Stimulated activated CD8-positive, alpha-beta memory T cell treated with anti-CD3 and anti-CD28 coated beads, Interleukin-4, amount 100 ng/mL, for 48 hours (primary cell): ENCODE data around the gene RFC5.
"Not testable (repeated sequence)": the region's sequence is repeated elsewhere in the genome, so short reads cannot be mapped to it uniquely, and the experiment has no call there.

Experiments
- DNase-seq: peaks from one replicate; pipeline ENCODE4 v3.0.0-alpha.2; 2020

Gene RFC5, protein sequence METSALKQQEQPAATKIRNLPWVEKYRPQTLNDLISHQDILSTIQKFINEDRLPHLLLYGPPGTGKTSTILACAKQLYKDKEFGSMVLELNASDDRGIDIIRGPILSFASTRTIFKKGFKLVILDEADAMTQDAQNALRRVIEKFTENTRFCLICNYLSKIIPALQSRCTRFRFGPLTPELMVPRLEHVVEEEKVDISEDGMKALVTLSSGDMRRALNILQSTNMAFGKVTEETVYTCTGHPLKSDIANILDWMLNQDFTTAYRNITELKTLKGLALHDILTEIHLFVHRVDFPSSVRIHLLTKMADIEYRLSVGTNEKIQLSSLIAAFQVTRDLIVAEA

DNA sequence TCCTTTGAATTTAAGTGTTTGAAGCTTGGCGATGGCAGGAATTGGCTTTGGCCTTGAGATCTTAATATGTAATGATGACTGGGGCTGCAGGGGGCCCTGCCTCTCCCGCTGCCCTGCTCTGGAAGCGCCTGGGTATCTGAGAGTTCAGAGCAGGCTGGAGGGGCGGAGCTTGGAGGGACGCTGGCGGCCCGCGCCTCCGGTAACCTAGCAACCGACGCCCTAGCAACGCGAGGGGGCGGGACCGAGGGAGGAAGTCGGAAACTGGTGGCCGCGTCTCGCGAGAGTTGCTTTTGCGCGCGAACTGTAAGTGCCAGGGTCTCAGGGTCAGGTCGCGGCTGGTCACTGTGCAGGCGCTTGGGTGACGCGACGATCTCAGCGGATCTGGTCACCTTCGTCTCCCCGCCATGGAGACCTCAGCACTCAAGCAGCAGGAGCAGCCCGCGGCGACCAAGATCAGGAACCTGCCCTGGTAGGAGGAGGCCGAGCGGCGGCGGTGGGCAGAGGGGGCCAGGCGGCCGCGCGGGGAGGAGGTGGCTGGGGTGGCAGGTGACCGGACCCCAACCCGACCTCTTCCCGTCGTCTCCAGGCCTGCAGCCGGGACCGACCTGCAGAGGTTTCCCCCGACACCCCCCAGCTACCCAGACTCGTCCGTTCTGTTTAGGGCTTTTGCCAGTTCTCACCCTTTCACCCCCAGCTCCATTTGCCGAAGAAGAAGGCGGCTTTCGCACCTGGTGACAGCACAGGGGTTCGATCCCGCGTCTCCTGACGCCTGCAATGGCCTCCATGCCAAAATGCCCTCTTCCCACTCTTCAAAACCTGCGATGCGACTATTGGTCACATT lies at the start of gene RFC5:
TSS of gene RFC5 (plus strand) at position 280 of the 841 bp plus-strand sequence. CDS start at position 405, 125 bp downstream.
- peak; percentile 99 for DNase-seq

DNA sequence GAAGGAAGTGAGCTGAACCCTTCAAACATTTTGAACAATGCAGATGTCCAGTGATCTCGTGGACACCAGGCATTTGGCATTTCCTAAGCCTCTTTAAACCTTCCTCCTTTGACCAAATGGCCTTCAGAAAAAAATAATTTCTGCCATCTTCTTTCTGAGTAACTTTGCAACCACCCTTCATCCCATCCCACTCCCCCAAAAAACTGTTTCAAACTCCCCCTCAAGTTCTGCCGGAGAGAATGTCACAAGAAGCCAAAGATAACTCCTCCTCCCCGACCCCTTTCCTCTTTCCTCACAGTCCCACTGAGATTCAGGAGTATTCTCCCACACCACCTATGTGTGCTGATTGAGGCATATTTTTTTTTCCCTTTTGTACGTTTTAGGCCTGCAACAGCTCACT lies 49.5 kb upstream of the RFC5 start:
- DNase-seq: no peak

DNA sequence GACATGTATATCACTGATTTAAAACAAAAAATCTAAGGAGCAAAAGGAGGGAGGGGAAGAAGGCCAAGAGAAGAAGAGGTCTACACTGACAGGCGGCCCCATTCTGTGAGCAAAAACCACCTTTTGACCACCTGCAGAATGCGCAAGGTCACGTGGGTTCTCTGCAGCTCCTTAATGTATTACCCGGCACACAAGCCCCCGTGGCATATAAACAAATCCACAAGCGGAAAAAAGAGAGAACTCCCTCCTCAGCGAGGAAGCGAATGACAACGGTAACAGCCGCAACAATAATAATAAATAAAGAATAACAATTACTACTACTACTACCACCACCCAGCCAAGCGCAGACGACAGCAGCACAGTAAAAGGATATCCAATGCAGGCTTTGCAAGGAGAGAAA lies 49.0 kb upstream of the RFC5 start:
- no peak for DNase-seq

GRCh38 chr12:117968151-117968789 lies 48.2 kb upstream of the RFC5 start:
- no peak for DNase-seq

GRCh38 chr12:117968826-117969659 lies 47.5 kb upstream of the RFC5 start, which contains the start of gene KSR2:
Gene KSR2 (minus strand): TSS chr12:117968990. CDS start chr12:117968255, 735 bp downstream.
- DNase-seq: peak; percentile 71

DNA sequence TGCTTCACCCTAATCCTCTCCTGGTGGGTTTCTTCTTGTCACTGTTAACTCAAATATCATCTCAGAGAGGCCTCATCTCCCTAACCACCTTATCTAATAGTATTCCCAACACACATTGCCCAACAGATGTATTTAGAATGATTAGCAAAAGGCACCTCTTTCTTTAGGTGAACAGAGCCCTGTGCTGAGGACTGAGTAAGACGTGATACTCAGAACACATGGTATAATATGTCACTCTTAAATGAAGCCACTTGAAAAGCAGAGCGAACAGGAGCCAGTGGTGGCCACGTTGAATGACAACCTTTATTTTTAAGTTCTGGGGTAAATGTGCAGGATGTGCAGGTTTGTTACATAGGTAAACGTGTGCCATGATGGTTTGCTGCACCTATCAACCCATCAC lies 46.2 kb upstream of the RFC5 start:
- no peak for DNase-seq

GRCh38 chr12:117972301-117972700 lies 44.2 kb upstream of the RFC5 start:
- no peak for DNase-seq

- DNase-seq: no peak
Measured at GRCh38 chr12:117975006-117975405, 41.5 kb upstream of the RFC5 start.

DNA sequence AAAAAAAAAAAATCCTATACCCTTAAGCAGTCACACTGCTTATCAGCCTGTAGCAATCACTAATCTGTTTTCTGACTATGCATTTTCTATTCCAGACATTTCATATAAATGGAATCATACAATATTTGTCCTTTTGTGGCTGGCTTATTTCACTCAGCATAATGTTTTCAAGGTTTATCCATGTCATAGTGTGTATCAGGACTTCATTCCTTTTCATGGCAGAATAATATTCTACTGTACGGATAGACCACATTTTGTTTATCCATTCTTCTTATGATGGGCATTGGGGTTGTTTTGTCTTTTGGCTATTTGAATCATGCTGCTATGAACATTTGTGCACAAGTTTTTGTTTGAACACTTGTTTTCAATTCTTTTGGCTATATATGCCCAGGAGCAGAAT lies 39.1 kb upstream of the RFC5 start:
- DNase-seq: no peak

DNA sequence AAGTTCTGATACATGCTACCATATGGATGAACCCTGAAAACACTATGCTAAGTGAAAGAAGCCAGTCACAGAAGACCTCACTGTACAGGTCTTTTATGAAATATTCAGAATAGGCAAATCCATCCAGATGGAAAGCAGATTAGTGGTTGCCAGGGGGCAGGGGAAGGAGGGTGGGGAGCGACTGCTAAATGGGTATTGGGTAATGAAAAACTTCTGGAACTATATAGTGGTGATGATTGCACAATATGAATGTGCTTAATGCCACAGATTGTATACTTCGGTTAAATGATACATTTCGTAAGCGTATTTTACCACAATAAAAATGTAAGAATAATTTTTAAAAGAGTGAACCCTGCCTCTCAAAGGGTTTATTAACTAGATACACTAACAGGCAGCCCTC lies 35.9 kb upstream of the RFC5 start:
- DNase-seq: no peak

DNA sequence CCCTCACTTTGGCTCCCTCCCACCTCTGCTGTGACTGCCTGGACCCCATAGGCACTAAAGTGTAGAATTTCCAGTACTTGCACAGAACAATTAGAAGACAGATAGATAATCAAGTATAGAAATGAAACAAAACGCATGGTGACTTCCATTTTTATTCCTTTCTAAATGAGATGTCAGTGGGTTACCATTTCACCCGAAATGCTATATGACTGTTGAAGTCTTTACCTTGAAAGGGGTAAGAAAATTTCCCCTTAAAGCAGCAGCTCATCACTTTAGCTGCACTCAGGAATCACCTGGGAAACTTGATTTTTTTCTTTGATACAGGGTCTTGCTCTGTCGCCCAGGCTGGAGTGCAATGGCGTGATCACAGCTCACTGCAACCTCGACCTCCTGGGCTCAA lies 35.2 kb upstream of the RFC5 start:
- DNase-seq: no peak

GRCh38 chr12:117985182-117985581 lies 31.3 kb upstream of the RFC5 start:
- DNase-seq: no peak

- DNase-seq: no peak
Measured at GRCh38 chr12:117986705-117987469, 29.6 kb upstream of the RFC5 start.

DNA sequence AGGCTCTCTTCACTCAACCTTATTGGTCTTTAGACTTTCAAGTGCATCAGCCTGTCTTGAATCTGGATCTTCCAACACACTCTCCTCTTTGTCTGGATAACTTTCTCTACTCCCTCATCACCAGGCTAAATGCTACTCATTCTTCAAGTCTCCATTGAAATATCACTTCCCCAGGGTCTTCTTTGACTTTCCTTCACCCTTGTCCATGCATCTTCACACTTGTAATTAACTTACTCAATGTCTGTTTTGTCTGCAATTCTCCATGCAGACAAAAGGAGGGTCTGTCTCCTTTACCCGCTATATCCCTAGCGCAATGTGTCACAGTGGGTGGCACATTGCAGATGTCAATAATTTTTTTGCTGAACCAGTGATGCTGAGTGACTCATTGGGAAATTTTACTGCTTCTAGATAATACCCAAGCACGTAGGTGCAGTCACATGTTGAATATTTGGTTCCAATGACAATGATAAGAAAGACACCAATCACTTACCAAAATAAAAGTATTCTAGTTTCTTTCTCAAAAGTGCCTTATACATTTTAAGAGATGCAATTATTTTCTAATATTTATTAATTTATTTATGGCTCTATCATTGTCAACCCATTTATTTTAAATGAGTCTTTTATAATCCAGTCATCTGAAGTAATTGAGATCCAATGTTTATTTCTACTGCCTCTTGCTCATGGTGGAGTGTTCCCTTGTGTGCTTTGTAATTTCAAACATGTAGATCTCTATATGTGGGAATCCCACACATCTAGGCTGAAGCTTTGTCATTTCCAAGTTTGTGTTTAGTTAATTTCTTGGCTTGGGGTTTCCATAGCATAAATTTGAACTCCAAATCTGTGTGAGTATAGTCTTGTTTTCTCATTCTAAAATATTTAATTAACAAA lies 21.7 kb upstream of the RFC5 start:
- no peak for DNase-seq

DNA sequence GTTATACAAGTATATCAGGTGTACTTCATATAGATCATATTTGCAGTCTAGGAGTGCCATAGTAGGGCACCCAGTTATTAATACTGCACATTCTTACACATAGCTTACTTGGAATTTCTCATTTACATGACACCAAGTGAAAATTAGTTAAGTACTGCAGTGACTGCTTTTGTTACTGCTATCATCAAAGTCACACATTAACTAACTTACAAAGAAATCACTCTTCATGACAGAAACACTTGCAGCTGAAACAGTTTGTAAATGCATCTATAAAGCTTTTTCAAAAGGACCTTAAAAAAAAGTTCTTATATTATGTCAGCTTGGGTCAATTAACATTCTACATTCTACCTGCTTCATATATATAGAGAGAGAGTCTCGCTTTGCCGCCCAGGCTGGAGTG lies 17.8 kb upstream of the RFC5 start:
- DNase-seq: no peak

DNA sequence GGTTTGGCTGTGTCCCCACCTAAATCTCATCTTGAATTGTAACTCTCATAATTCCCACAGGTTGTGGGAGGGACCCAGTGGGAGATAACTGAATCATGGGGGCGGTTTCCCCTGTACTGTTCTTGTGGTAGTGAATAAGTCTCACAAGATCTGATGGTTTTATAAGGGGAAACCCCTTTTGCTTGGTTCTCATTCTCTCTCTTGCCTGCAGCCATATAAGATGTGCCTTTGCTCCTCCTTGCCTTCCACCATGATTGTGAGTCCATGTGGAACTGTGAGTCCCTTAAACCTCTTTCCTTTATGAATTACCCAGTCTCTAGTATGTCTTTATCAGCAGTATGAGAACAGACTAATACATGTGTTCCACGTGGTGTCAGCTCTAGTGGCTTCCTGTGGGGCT lies 16.7 kb upstream of the RFC5 start:
- not testable (repeated sequence) for DNase-seq

- DNase-seq: no peak
Measured at GRCh38 chr12:118010903-118011302, 5.6 kb upstream of the RFC5 start.

DNA sequence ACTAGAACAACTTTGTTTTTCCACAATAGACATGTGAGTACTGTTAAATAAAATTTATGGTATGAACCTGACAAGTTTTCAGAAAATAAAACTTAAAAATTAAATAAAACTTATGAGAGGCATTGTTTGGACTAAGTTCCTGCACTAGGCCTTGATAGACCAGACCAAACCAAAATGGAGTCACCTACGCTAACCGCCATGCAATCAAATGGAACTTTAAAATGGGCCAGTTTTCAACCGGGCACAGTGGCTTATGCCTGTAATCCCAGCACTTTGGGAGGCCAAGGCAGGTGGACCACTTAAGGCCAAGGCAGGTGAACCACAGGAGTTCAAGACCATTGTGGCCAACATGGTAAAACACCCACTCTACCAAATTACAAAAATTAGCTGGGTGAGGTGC lies 5.1 kb upstream of the RFC5 start:
- DNase-seq: no peak

- DNase-seq: no peak
Measured at GRCh38 chr12:118011961-118012360, 4.5 kb upstream of the RFC5 start.

- DNase-seq: no peak
Measured at GRCh38 chr12:118013283-118013682, 3.2 kb upstream of the RFC5 start.

GRCh38 chr12:118015306-118015705 lies 1.2 kb upstream of the RFC5 start:
- no peak for DNase-seq
